NOMO-1 treated with dmso at 0.1 percent for 144 hours (cell line): ENCODE results near the gene TBC1D1.

Experiments used
- DNase-seq: peaks from one replicate; lab custom pipeline; 2025; ENCODE audit not compliant: unreplicated experiment; lab: John Stamatoyannopoulos, UW

TBC1D1 gene

GRCh38 chr4:37890801-37891259 is at the start of gene TBC1D1:
Gene TBC1D1, plus strand, starts transcription at chr4:37891084. Its CDS starts 11,012 bp downstream, at chr4:37902096.
- DNase-seq, result peak; percentile 22

GRCh38 chr4:37844204-37844603 is 46.7 kb upstream of the TBC1D1 start:
- no peak for DNase-seq

- DNase-seq, result no peak
Observed at GRCh38 chr4:37845201-37845600, 45.7 kb upstream of the TBC1D1 start.

GRCh38 chr4:37847311-37847884 is 43.5 kb upstream of the TBC1D1 start:
- DNase-seq, result no peak

GRCh38 chr4:37852376-37852775 is 38.5 kb upstream of the TBC1D1 start:
- DNase-seq, result no peak

GRCh38 chr4:37858112-37858511 is 32.8 kb upstream of the TBC1D1 start:
- no peak for DNase-seq

GRCh38 chr4:37858872-37859271 is 32.0 kb upstream of the TBC1D1 start:
- no peak for DNase-seq

GRCh38 chr4:37860266-37860665 is 30.6 kb upstream of the TBC1D1 start:
- no peak for DNase-seq

- no peak for DNase-seq
Observed at GRCh38 chr4:37862961-37863360, 27.9 kb upstream of the TBC1D1 start.

GRCh38 chr4:37864786-37865185 is 26.1 kb upstream of the TBC1D1 start:
- DNase-seq, result peak; percentile 59

- DNase-seq, result no peak
Observed at GRCh38 chr4:37865450-37865849, 25.4 kb upstream of the TBC1D1 start.

GRCh38 chr4:37867102-37867501 is 23.8 kb upstream of the TBC1D1 start:
- no peak for DNase-seq

GRCh38 chr4:37868238-37868637 is 22.6 kb upstream of the TBC1D1 start:
- DNase-seq, result no peak

- DNase-seq, result no peak
Observed at GRCh38 chr4:37872310-37872988, 18.4 kb upstream of the TBC1D1 start.

GRCh38 chr4:37873386-37873785 is 17.5 kb upstream of the TBC1D1 start:
- no peak for DNase-seq

- no peak for DNase-seq
Observed at GRCh38 chr4:37876156-37876555, 14.7 kb upstream of the TBC1D1 start.

GRCh38 chr4:37879365-37879764 is 11.5 kb upstream of the TBC1D1 start:
- DNase-seq, result peak; percentile 60

GRCh38 chr4:37881811-37882210 is 9.1 kb upstream of the TBC1D1 start:
- no peak for DNase-seq

- DNase-seq, result no peak
Observed at GRCh38 chr4:37882665-37883296, 8.1 kb upstream of the TBC1D1 start.

GRCh38 chr4:37884855-37885487 is 5.9 kb upstream of the TBC1D1 start:
- DNase-seq, result no peak

GRCh38 chr4:37885496-37885895 is 5.4 kb upstream of the TBC1D1 start:
- DNase-seq, result peak; percentile 47
